HG03280 (cell line): ENCODE results near the gene MPDU1.
"Not testable (repeated sequence)": the region's sequence is repeated elsewhere in the genome, so short reads cannot be mapped to it uniquely, and the experiment has no call there.

ENCODE experiments used
- ATAC-seq: cut with Tn5 transposase; IDR thresholded peaks from one replicate; pipeline ENCODE4 v1.9.1; 2021; ENCODE audit warnings: mild to moderate bottlenecking, moderate library complexity; ENCODE audit not compliant: unreplicated experiment

The MPDU1 gene

GRCh38 chr17:7579834-7580603 is 3.6 kb upstream of the MPDU1 start:
- ATAC-seq: no peak

DNA sequence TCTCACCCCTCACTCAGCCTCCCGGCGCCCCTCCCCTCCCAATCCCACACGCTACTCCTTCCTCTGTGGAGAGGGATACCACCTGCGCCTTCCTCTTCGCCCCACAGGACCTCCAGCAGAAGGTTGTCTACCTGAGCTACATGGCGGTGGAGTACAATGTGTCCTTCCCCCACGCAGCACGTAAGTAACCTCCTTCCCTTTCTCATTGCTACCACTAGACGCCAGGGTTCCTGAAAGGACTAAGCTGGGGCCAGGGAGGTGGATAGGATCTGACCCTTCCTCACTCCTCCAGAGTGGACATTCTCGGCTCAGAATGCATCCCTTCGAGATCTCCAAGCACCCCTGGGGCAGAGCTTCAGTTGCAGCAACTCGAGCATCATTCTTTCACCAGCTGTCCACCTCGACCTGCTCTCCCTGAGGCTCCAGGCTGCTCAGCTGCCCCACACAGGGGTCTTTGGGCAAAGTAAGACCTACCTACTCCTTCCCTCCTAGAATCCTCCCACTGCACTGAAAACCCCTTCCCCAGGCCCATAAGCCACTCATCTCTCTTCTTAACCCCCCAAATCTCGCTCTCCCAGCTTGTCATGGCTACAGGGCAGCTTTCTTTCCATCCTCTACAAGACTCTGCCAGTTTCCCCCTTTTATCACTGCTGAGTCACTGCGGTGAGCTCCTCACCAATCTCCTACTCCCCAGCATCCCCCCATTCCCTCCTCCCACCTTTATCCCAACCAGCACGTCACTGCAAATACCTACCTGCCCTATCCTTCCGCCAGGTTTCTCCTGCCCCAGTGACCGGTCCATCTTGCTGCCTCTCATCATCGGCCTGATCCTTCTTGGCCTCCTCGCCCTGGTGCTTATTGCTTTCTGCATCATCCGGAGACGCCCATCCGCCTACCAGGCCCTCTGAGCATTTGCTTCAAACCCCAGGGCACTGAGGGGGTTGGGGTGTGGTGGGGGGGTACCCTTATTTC is 2.8 kb upstream of the MPDU1 start:
- ATAC-seq: no peak

DNA sequence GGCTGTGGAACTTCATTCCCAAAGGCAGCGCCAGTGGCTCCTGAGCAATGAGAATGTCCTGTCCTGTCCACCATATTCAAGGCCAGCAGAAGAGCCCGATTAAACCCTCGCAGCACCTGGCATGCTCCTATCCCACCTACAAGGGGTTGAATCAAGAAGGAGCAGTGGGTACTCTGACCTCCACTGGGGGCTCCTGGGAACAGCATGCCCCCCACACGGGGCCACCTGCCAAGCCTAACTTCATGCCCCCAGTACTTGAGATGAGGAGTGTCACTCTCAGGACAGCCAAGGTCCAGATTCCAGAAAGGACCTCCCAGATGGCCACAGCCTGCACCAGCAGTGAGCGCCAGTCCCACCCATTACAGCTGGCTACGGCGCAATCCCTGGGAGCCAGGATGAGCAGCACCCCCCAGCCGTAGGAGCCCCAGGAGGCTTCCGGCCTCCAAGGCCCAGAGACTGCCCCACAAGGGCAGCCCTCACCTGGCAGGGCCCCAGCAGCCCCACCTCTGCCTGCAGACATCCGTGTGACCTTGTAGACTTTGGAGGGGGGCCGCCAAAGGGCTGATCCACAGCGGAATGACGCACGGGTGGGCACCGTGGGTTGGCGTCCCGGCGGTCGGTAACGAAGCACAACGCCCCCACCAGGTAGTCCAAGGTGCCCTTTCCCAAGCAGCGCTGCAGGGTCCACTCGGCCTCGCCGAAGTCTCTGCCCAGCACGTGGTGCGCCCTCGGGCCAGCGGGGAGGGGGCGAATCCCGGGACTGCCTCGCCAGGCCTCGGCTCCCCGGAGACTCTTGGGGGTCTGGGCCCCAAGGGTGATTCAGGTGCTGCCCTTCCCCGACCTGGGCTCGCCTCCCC is 1.0 kb upstream of the MPDU1 start:
- peak; percentile 0 for ATAC-seq

DNA sequence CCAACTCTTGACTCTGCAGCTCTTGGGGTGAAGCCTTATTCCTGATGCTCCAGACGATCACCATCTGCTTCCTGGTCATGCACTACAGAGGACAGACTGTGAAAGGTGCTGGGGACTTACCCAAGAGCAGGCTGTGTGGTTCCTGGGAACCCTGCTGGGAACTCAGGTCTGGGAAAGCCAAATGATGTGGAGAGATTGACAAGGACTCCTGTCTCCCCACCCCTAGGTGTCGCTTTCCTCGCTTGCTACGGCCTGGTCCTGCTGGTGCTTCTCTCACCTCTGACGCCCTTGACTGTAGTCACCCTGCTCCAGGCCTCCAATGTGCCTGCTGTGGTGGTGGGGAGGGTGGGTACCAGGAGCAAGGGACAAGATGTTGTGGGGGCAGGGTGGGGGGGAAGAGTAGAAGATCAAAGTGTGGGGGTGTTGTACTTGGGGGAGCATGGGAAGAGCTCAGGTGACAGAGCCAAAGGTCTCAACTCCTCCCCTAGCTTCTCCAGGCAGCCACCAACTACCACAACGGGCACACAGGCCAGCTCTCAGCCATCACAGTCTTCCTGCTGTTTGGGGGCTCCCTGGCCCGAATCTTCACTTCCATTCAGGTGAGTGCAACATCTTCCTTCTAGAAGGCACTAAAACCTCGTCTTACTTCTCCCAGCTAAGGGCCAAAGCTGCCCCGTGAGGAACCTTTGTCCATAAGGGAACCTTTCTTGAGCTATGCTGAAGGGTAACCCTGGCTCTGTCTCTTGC is 3.2 kb downstream of the MPDU1 start:
- ATAC-seq: no peak

- ATAC-seq: no peak
Observed at GRCh38 chr17:7587420-7588151, 3.9 kb downstream of the MPDU1 start.

DNA sequence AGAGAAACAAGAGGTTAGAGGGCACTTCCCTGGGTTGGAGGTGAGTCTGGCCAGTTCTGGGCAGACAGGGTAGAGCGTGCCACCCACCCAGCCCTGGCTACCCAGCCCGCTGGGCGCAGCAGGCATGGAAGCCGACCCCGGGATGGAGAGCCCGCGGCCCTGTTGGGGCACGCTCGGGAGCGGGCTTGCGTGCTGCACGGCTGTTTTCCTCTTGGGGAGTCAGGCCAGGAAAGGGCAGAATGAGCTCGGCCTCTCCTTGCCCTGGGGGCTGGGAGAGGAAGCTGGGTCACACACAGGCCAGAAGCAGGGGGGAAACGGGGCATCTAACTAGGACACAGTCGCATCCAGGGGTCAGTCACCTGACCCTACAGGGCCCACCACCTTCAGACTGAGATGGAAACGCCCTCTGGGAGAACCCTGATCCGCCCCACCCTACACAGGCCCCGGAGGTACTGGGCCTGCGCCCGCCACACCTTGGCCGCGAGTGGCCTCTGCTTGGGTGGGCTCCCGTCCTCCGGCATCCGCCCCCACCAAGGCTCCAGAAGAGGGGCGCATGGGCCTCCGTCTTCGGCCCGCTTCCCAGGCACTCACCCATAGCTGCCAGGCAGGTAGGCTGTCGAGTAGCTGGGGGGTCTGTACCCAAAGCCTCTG is 5.0 kb downstream of the MPDU1 start:
- no peak for ATAC-seq

GRCh38 chr17:7589204-7589868 is 5.7 kb downstream of the MPDU1 start:
- ATAC-seq: no peak

DNA sequence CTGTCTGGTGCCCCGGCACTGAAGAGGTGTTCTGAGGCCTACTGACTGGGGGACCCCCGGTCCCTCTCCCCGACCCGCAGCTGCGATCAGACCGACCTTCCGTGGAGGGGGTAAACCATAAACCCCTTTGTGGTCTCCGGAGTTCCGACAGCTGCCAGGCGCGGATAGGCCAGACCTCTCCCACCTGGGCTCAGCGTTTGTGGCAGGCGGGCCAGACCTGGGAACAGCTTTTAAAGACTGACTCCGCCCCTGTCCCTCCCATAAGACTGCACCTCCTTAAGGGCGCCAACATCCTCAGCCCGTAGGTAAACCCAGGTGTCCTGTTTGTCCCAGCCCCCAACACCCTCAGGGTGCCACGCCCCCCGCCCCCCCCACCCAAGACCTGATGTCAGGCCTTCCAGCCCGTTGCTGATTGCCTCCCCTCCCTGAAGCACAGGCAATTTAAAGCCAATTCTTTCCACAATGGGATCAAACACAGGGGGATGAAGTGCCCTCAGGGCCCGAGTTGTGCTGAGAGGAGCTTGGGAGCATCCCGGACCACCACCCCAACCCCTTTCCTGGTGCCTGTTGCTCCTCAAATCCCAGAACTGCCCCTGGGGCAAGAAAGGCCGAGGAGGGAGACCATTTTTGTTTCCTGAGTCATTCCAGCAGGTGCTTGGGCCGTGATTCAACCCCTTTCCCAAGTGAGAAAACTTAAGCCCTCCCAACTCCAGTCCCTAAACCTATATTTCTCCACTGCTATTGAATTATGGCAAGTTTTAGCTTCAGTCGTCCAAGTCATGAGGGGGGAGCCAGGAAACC is 6.4 kb downstream of the MPDU1 start, which contains the start of gene SOX15:
Gene SOX15 (minus strand): TSS at position 204 of the 801 bp plus-strand sequence. CDS start 418 bp downstream, outside the sequence.
- ATAC-seq: no peak

- ATAC-seq: no peak
Observed at GRCh38 chr17:7590743-7591142, 7.1 kb downstream of the MPDU1 start.

- ATAC-seq: no peak
Observed at GRCh38 chr17:7591596-7591995, 7.9 kb downstream of the MPDU1 start.

GRCh38 chr17:7592422-7593021 is 8.9 kb downstream of the MPDU1 start:
- ATAC-seq: no peak

GRCh38 chr17:7593296-7593695 is 9.6 kb downstream of the MPDU1 start:
- ATAC-seq: no peak

- ATAC-seq: not testable (repeated sequence)
Observed at GRCh38 chr17:7597561-7597960, 13.9 kb downstream of the MPDU1 start.

DNA sequence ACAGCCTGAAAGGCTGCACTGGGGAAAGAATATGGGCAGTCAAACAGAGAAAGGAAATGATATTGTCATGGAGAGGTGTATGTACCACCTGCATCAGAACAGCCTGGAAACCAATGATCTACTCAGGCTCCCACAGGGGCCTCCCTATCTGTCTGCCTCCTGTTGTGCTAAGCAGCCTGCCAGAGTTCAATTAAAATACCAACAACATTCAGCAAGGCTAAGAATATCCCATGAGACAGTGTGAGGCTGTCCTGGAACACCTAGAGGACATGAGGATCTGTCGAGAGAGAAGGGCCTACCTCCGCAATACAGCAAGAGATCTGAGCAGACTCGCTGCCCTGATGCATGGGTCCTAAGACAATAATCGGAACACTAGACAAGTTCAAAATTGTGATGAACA is 22.6 kb downstream of the MPDU1 start:
- ATAC-seq: no peak

DNA sequence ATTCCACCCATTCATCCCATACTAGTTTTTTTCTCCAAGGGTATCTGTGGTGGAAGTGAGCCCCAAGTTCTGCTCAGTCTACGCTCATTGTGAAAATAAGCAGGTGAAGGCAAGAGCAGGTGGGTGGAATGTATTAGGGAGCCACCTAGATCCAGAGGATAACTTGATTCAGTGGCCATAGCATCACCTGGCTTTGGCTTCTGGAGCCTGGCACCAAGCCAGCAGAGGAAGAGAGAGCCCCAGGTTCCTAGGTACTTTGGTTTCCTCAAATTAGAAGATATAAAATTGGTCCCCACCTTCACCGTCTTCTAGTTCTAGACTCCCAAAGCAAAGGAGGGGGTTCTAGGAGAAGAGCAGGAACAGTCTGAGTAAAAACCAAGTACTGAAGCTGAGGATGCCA is 27.0 kb downstream of the MPDU1 start:
- ATAC-seq: no peak

DNA sequence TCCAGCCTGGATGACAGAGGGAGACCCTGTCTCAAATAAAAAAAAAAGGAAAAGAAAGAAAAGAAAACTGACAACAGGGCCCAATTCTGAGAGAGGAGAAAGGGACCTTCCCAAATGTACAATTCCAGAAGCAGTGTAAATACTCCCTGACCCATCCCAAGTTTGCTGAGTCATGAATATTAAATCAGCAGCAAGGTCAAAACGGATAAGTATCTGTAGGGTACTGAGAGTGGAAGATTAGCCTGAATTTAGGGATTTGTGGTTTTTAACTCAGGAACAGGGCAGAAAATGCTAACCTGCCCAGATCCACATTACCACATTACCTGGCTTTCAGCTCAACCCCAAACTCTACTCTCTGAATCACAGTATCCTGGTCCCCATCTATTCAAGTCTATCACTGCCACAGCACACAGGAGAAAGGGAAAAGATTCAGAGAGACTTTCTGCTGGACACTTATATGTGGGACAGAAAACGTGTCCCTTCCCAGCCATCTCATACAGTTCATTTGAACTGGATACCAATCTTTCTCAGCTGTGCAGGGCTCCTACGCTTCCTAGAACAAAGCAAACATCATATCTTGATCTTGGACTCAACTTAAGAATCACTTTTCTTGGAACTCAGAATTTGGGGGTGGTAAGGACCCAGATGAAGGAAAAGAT is 28.1 kb downstream of the MPDU1 start:
- no peak for ATAC-seq

- ATAC-seq: no peak
Observed at GRCh38 chr17:7612294-7612640, 28.6 kb downstream of the MPDU1 start.
